Stimulated activated CD8-positive, alpha-beta memory T cell treated with anti-CD3 and anti-CD28 coated beads, Interleukin-15, amount 100 ng/mL, for 4 hours (primary cell): ENCODE measurements around the gene NGDN.
"Not testable (repeated sequence)": the region's sequence is repeated elsewhere in the genome, so short reads cannot be mapped to it uniquely, and the experiment has no call there.

ENCODE experiments used
- DNase-seq, 2 donors: peaks; one replicate each; pipeline ENCODE4 v3.0.0-alpha.2; 2020; ENCODE audit warnings: low read depth in 2 of 2

The NGDN gene

GRCh38 chr14:23469127-23469905, at the start of gene NGDN:
TSS of gene NGDN (plus strand) at chr14:23469703. CDS start at chr14:23469716, 13 bp downstream.
- DNase-seq: peak; percentile 76 to 89

GRCh38 chr14:23421594-23421993, 47.9 kb upstream of the NGDN start:
- DNase-seq: no peak

- DNase-seq: no peak
Measured at GRCh38 chr14:23423657-23424056, 45.8 kb upstream of the NGDN start.

- DNase-seq: no peak
Measured at GRCh38 chr14:23425169-23425568, 44.3 kb upstream of the NGDN start.

- not testable (repeated sequence) for DNase-seq
Measured at GRCh38 chr14:23425798-23426197, 43.7 kb upstream of the NGDN start.

- no peak for DNase-seq
Measured at GRCh38 chr14:23428686-23429495, 40.6 kb upstream of the NGDN start.

GRCh38 chr14:23430016-23430722, 39.3 kb upstream of the NGDN start:
- no peak for DNase-seq

GRCh38 chr14:23430723-23431085, 38.8 kb upstream of the NGDN start:
- no peak for DNase-seq

- no peak for DNase-seq
Measured at GRCh38 chr14:23431486-23431885, 38.0 kb upstream of the NGDN start.

- no peak for DNase-seq
Measured at GRCh38 chr14:23432102-23432925, 37.2 kb upstream of the NGDN start.

GRCh38 chr14:23432946-23433345, 36.6 kb upstream of the NGDN start:
- no peak for DNase-seq

- no peak for DNase-seq
Measured at GRCh38 chr14:23433457-23433856, 36.0 kb upstream of the NGDN start.

GRCh38 chr14:23434488-23435222, 34.8 kb upstream of the NGDN start:
- no peak for DNase-seq

- no peak for DNase-seq
Measured at GRCh38 chr14:23435543-23436326, 33.8 kb upstream of the NGDN start, which contains the start of gene MYH7. TSS of gene MYH7 (minus strand) at chr14:23435660. CDS start at chr14:23433732, 1,928 bp downstream.

GRCh38 chr14:23436327-23437132, 33.0 kb upstream of the NGDN start:
- no peak for DNase-seq

GRCh38 chr14:23437133-23438100, 32.1 kb upstream of the NGDN start:
- no peak for DNase-seq

- DNase-seq: no peak
Measured at GRCh38 chr14:23438101-23438971, 31.2 kb upstream of the NGDN start.
